ENCODE measurements around the gene TTI1. TPM values are rescaled to one million over a fixed set of nuclear protein-coding genes. Genes with fewer than 3 reads are reported as not detected.

Gene TTI1
- total RNA-seq, 2 donors from 2014 or later: 33.0 to 40.5 TPM

GRCh38 chr20:38036366-38036765 lies 3.1 kb upstream of the TTI1 start:
- Mint-ChIP-seq H3K4me3 (peak overlapping the region; percentile 3), H3K27ac (no peak overlapping the region), H3K9me3 (no peaks in the 10 kb centered on the region), H3K4me1 (peaks cover 19% of the 10 kb centered on the region), H3K27me3 (no peaks in the 10 kb centered on the region), H3K36me3 (ENCODE audit: low read depth) (peaks cover 66% of the 10 kb centered on the region)
- no peak for ATAC-seq (replicated peaks)

DNA sequence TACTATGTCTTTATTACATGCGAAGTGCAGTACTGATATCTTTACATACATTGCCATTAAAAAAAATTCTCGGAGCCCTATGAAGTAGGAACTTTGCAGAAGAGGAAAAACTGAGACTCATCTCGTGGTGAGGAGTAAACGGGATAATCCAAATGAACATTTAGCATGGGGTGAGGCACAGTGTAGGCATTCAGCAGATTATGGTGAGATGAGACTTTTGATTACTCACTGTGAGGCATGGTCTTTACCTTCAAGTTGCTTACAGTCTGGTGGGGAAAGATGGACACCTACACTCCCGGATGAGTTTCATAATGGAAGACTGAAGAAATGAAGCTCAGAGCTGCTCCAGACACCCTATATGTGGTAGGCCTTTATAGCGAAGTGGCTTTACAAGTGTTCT lies 1.7 kb upstream of the TTI1 start:
- Mint-ChIP-seq H3K27ac (peak overlapping the region; percentile 95), H3K9me3 (no peaks in the 10 kb centered on the region), H3K27me3 (no peaks in the 10 kb centered on the region), H3K36me3 (ENCODE audit: low read depth) (peaks cover 57% of the 10 kb centered on the region), H3K4me1 (peaks cover 30% of the 10 kb centered on the region), H3K4me3 (peak overlapping the region; percentile 92)
- no peak for ATAC-seq (replicated peaks)

DNA sequence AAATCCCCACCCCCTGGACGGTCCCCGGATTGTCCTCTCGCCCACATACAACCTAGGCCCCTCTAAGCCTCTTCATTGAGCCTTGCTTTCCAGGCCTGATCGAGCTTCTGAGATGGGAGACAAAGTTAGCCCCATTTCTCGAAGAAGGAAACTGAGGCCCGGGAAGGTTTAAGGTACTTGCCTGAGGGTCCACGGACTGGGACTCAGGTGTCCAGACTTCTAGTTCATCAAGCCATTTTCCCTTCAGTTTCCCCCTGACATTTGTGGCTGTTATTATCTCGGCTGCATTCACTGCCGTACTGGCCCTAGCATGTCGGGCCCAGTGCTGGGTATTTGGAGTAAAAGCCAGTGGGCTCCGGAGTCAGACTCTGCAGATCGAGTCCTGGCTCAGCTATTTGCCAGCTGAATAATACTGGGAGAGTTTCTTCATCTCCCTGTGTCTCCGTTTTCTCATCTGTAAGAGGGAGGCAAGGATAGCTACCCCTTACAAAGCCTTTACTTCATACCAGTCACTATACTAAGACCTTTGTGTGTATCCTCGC lies 923 bp upstream of the TTI1 start:
- ATAC-seq (replicated peaks): peak; percentile 10
- Mint-ChIP-seq H3K27ac (peak overlapping the region; percentile 95), H3K4me3 (peak overlapping the region; percentile 92), H3K27me3 (no peaks in the 10 kb centered on the region), H3K4me1 (peaks cover 33% of the 10 kb centered on the region), H3K36me3 (ENCODE audit: low read depth) (peaks cover 52% of the 10 kb centered on the region), H3K9me3 (no peaks in the 10 kb centered on the region)

GRCh38 chr20:38032585-38033329 lies 499 bp downstream of the TTI1 start:
- Mint-ChIP-seq H3K4me1 (peaks cover 43% of the 10 kb centered on the region), H3K36me3 (ENCODE audit: low read depth) (peaks cover 57% of the 10 kb centered on the region), H3K27me3 (no peaks in the 10 kb centered on the region), H3K27ac (peak overlapping the region; percentile 95), H3K4me3 (peak overlapping the region; percentile 92), H3K9me3 (no peaks in the 10 kb centered on the region)
- peak; percentile 52 for ATAC-seq (replicated peaks)

GRCh38 chr20:38031957-38032356 lies 1.3 kb downstream of the TTI1 start:
- Mint-ChIP-seq H3K4me1 (peaks cover 38% of the 10 kb centered on the region), H3K27me3 (no peaks in the 10 kb centered on the region), H3K4me3 (peak overlapping the region; percentile 92), H3K36me3 (ENCODE audit: low read depth) (peaks cover 53% of the 10 kb centered on the region), H3K27ac (peak overlapping the region; percentile 95), H3K9me3 (no peaks in the 10 kb centered on the region)
- no peak for ATAC-seq (replicated peaks)

DNA sequence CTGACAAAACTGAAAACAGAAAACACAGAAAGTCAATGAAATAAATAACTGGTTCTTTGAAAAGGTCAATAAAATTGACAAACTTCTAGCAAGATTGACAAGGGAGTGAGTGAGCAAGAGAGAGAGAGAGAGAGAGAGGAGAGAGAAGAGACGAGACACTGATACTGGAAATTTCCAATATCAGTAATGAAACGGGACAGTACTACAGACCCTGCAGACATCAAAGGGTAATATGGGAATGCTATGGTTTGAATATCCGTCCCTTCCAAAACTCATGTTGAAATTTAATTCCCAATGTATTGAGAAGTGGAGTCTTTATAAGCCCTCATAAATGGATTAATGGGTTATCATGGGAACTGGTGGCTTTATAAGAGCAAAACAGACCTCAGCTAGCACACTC lies 3.8 kb downstream of the TTI1 start:
- H3K4me3 Mint-ChIP-seq: no peak overlapping the region
- peaks cover 42% of the 10 kb centered on the region for H3K4me1 Mint-ChIP-seq

DNA sequence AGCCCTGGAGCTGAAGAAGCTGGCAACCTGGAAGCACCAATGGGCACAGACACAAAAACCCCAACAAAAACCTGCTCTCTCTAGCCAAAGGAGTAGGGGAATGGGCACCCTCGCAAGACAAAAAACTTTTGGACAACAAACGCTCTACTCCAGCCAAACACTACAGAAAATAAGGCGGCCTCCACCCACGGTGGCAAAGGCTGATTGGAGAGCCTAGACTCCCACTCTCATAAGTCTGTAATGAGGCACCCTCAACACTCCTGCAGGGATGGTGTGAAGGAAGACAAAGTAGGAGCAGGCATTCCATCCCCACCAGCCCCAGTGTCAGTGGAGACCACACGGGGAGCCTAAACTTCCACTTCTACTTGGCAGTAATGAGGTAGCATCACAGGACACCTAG lies 8.8 kb downstream of the TTI1 start:
- Mint-ChIP-seq H3K27ac (no peak overlapping the region), H3K4me1 (peaks cover 41% of the 10 kb centered on the region), H3K9me3 (no peaks in the 10 kb centered on the region), H3K4me3 (no peak overlapping the region), H3K27me3 (no peaks in the 10 kb centered on the region), H3K36me3 (ENCODE audit: low read depth) (peaks cover 53% of the 10 kb centered on the region)
- no peak for ATAC-seq (replicated peaks)

More for the DNA sequence above, 3.8 kb downstream of the TTI1 start:
- no peak for ATAC-seq (replicated peaks)
- Mint-ChIP-seq H3K9me3 (no peaks in the 10 kb centered on the region), H3K27me3 (no peaks in the 10 kb centered on the region), H3K27ac (no peak overlapping the region), H3K36me3 (ENCODE audit: low read depth) (peaks cover 56% of the 10 kb centered on the region)

DNA sequence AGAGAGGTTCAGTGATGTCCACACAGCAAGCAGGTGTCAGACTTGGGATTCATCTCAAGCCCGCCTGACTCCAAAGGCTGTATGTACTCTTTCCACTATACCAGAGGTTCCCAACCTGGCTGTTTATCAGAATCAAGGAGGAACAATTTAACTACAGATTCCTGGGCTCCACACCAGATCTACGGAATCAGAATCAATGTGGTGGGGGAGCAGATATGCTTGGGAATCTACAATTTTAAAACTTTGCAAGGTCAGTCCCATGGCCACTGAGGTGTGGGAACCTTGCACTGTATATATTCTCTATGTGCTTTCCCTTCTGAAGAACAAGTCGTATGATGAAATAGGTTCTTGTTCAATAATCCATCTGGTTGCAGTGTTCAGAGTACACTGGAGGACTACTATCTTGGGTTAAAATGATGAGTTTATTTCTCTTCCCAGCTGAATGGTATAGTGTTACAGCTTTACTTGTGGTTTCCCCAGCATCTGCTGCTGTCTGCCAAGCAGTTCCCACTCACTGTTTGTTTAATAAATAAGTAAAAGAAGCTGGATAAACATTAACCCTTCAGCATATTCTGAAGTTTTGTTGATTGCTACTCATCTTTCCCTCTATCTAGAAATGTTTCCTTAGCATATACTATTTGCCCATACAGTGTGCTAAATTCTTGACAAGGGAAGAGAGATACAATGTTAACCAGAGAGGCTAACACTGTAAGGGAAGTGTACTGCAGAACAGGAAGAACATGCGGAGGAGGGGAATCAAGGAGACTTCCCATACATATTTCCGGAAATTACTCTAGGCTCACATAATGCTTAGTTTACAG lies 9.9 kb downstream of the TTI1 start:
- H3K4me3 Mint-ChIP-seq: no peak overlapping the region
- H3K9me3 Mint-ChIP-seq: peaks cover under 1% of the 10 kb centered on the region
- H3K4me1 Mint-ChIP-seq: peaks cover 33% of the 10 kb centered on the region
- H3K36me3 Mint-ChIP-seq (ENCODE audit: low read depth): peaks cover 58% of the 10 kb centered on the region
- ATAC-seq (replicated peaks): no peak
- no peaks in the 10 kb centered on the region for H3K27me3 Mint-ChIP-seq
- H3K27ac Mint-ChIP-seq: no peak overlapping the region

DNA sequence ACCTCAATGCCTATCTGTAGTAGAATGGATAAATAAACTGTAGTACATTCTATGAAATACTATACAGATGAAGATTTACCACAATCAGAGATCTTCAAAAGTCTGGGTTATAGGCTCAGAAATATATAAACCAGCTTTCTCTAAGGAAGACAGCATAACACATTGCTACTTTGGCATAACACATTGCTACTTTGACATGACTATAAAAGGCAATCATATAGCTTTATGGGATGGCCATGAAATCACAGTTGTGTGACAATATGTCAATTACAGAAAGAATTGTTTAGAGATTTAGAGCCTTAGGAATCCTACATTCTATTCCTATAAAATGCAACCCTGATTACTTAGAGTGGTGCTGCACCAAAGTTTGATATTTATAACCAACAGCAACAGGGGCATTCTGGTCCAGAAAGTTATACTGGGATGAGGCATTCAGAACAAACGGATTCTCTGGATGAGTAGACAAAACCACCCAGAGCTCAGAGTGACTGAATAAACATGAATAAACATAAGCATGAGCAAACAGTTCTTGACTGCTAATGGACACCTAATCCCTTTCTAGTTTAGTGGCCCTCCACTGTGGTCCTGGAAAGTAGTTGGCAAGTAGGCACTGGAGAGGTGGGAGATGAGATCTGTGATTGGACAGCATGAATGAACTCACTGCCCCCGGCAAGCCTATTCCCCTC lies 12.0 kb downstream of the TTI1 start:
- peak overlapping the region; percentile 26 for H3K27ac Mint-ChIP-seq
- H3K4me1 Mint-ChIP-seq: peaks cover 22% of the 10 kb centered on the region
- ATAC-seq (replicated peaks): peak; percentile 60
- H3K36me3 Mint-ChIP-seq (ENCODE audit: low read depth): peaks cover 64% of the 10 kb centered on the region
- peaks cover 3% of the 10 kb centered on the region for H3K9me3 Mint-ChIP-seq
- H3K4me3 Mint-ChIP-seq: no peak overlapping the region
- no peaks in the 10 kb centered on the region for H3K27me3 Mint-ChIP-seq

- H3K4me3 Mint-ChIP-seq: no peak overlapping the region
- no peaks in the 10 kb centered on the region for H3K27me3 Mint-ChIP-seq
- peaks cover 68% of the 10 kb centered on the region for H3K36me3 Mint-ChIP-seq (ENCODE audit: low read depth)
- peaks cover 16% of the 10 kb centered on the region for H3K4me1 Mint-ChIP-seq
- H3K9me3 Mint-ChIP-seq: peaks cover 3% of the 10 kb centered on the region
- H3K27ac Mint-ChIP-seq: no peak overlapping the region
- no peak for ATAC-seq (replicated peaks)
Measured at GRCh38 chr20:38018385-38018784, 14.9 kb downstream of the TTI1 start.

- no peak for ATAC-seq (replicated peaks)
- Mint-ChIP-seq H3K27ac (no peak overlapping the region), H3K27me3 (no peaks in the 10 kb centered on the region), H3K4me1 (peaks cover 16% of the 10 kb centered on the region), H3K4me3 (no peak overlapping the region), H3K36me3 (ENCODE audit: low read depth) (peaks cover 72% of the 10 kb centered on the region), H3K9me3 (peaks cover 3% of the 10 kb centered on the region)
Measured at GRCh38 chr20:38017959-38018358, 15.3 kb downstream of the TTI1 start.

GRCh38 chr20:38013887-38014286 lies 19.4 kb downstream of the TTI1 start:
- Mint-ChIP-seq H3K4me1 (peaks cover 5% of the 10 kb centered on the region), H3K4me3 (no peak overlapping the region), H3K36me3 (ENCODE audit: low read depth) (peaks cover 86% of the 10 kb centered on the region), H3K27me3 (no peaks in the 10 kb centered on the region), H3K9me3 (peaks cover 3% of the 10 kb centered on the region), H3K27ac (no peak overlapping the region)
- ATAC-seq (replicated peaks): no peak

GRCh38 chr20:38012332-38012731 lies 20.9 kb downstream of the TTI1 start:
- peaks cover 84% of the 10 kb centered on the region for H3K36me3 Mint-ChIP-seq (ENCODE audit: low read depth)
- ATAC-seq (replicated peaks): no peak
- H3K27ac Mint-ChIP-seq: no peak overlapping the region
- H3K27me3 Mint-ChIP-seq: no peaks in the 10 kb centered on the region
- peaks cover 5% of the 10 kb centered on the region for H3K4me1 Mint-ChIP-seq
- no peak overlapping the region for H3K4me3 Mint-ChIP-seq
- H3K9me3 Mint-ChIP-seq: no peaks in the 10 kb centered on the region

DNA sequence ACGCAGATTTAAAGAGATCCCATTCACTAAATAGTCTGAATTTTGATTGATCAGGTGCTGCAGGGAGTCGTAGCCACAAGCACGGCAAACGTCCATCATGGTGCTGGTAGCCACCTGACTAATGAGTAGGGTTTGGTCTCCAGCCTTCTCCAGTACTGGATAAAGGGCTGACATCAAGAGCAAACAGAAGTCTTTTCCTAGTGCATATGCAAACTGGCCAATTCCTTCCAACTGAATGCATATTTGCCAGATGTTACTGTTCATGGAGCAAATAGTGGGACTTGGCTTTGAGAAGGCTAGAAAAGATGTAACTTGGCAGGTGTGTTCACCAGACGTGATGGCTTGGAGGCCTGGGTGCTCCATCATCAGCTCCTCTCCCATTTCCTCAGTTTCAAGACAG lies 21.6 kb downstream of the TTI1 start:
- H3K9me3 Mint-ChIP-seq: no peaks in the 10 kb centered on the region
- peaks cover 84% of the 10 kb centered on the region for H3K36me3 Mint-ChIP-seq (ENCODE audit: low read depth)
- no peak overlapping the region for H3K4me3 Mint-ChIP-seq
- no peak for ATAC-seq (replicated peaks)
- H3K4me1 Mint-ChIP-seq: peaks cover 6% of the 10 kb centered on the region
- no peaks in the 10 kb centered on the region for H3K27me3 Mint-ChIP-seq
- no peak overlapping the region for H3K27ac Mint-ChIP-seq
